Kidney (tissue), 14 donors: ENCODE data around the gene CCDC141. TPM values are rescaled to one million over a fixed set of nuclear protein-coding genes. Genes with fewer than 3 reads are reported as not detected.

Experiments used
- DNase-seq, 5 donors: peaks; one replicate each; pipeline ENCODE4 v3.0.0-alpha.2; 2013 to 2020
- FAIRE-seq: peaks from 2 replicates; lab custom pipeline; 2012; peaks lifted over from hg19 to GRCh38; lab: Jason Lieb, UNC
- H3K27ac ChIP-seq, 2 donors: one replicate each; pipeline ENCODE4 v1.7.0; 2013; ENCODE audit warnings: low read depth in 2 of 2, low read length in 2 of 2, inconsistent platforms in 1 of 2
- H3K27me3 ChIP-seq: one replicate; pipeline ENCODE4 v1.7.1; 2013; ENCODE audit warnings: low read length, inconsistent platforms; ENCODE audit not compliant: control insufficient read depth, insufficient read depth
- H3K36me3 ChIP-seq, 3 donors: one replicate each; pipeline versions ENCODE4 v1.7.0 to v1.7.1; 2013; ENCODE audit warnings: low read length in 3 of 3, control low read depth in 1 of 3, inconsistent platforms in 1 of 3; ENCODE audit not compliant: insufficient read depth in 3 of 3, control insufficient read depth in 2 of 3
- H3K4me1 ChIP-seq, 3 donors: one replicate each; pipeline versions ENCODE4 v1.7.0 to v1.7.1; 2013; ENCODE audit warnings: low read length in 3 of 3, inconsistent platforms in 1 of 3, low read depth in 1 of 3; ENCODE audit not compliant: control insufficient read depth in 2 of 3, insufficient read depth in 2 of 3
- H3K4me3 ChIP-seq, 3 donors: one replicate each; pipeline versions ENCODE4 v1.7.0 to v1.8.1; 2013; ENCODE audit warnings: low read length in 3 of 3, control low read depth in 1 of 3, inconsistent platforms in 1 of 3
- H3K9ac ChIP-seq, 3 donors: one replicate each; pipeline versions ENCODE4 v1.7.0 to v1.7.1; 2013; ENCODE audit warnings: low read length in 3 of 3, control low read depth in 1 of 3, inconsistent platforms in 1 of 3
- H3K9me3 ChIP-seq, 3 donors: one replicate each; pipeline versions ENCODE4 v1.7.0 to v1.7.1; 2013; ENCODE audit warnings: low read length in 3 of 3, control low read depth in 1 of 3, inconsistent platforms in 1 of 3; ENCODE audit not compliant: control insufficient read depth in 2 of 3, insufficient read depth in 1 of 3
- intact Hi-C: fragments of 100-400 bp; cut with DNase I; formaldehyde crosslinking; loops from one replicate; pipeline ENCODE4 v1.11.1; 2022
- polyA plus RNA-seq: library from polyadenylated mRNA; stranded (reverse); fragments of 350-450 nt; fragmentation: Illumina TruSeq; extraction: RNeasy Lipid Tissue Mini Kit (QIAGEN cat#74804); gene quantifications from one replicate; pipeline ENCODE4 v1.2.3, GENCODE V29; 2014; ENCODE audit warnings: low read depth, low replicate concordance; ENCODE audit not compliant: insufficient read depth
- total RNA-seq: library from RNA; stranded (reverse); fragmentation: NEBNext Ultra II Directional; extraction: Animal tissue kit (Norgen Biotek cat#: 25700); gene quantifications from one replicate; pipeline ENCODE4 v1.2.1, GENCODE V29; 2021
- TF ChIP-seq, protein P1 (sequence below): IDR thresholded peaks from 3 replicates; pipeline ENCODE4 v1.5.1; 2012; ENCODE audit warnings: mild to moderate bottlenecking, moderate library complexity, borderline replicate concordance; ENCODE audit not compliant: insufficient read depth; ENCODE audit errors: extremely low read depth
- donor health status: control.
- donor health status: control.
- donor health status: control.
- donor health status: control.
- donor health status: control.
- donor health status: DM: yes; HTN: yes; CAD: no.
- donor health status: Normal renal cell carcinoma (clear cell type).

Gene CCDC141
- total and polyA plus RNA-seq, 2 donors from 2014 or later = 3.0 TPM; not detected in 1

DNA sequence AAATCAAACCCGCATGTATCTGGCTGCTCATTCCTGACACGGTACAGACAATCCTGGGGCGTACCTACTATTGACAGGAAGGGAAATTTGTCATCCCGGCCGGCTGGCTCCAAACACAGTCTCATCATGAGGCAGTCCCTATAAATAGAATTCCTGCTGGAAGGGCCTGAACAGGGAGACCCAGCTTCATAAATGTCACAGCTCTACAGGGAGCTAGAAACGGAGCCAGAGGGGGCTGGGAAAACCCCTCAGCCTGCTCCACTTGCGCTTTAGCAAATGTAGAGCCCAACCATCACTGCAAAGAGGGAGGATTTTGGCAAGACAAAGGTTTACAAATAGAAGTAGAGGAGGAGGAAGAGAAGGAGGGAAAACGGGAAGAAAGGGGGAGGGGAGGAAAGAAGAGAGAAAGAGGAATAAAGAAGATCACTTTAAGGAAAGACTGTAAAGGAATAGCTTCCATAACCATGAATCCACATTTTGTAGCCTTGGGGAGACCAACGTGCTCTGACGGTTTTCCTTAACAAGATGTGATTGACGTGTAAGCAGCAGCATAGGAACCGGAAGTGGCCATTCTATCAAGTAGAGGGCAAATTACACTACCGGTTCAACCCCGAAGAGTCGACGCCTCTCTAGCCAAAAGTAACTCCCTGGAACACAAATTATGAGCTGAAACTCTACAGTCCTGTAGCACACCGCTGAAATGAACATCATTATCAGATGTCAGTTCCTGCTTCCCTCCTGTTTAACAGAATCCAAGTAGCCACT is 185.9 kb downstream of the CCDC141 start:
- Histone ChIP-seq H3K9me3 (no peaks in the 10 kb centered on the region), H3K27ac (no peak overlapping the region), H3K4me3 (no peak overlapping the region), H3K36me3 (no peaks in the 10 kb centered on the region), H3K9ac (no peak overlapping the region), H3K27me3 (no peaks in the 10 kb centered on the region), H3K4me1 (no peaks in the 10 kb centered on the region)
- intact Hi-C loops = no loop called here
- FAIRE-seq (no peak), DNase-seq (peak in 2 of 5 donors; percentile 45 to 69)
- TF ChIP-seq, protein P1, sequence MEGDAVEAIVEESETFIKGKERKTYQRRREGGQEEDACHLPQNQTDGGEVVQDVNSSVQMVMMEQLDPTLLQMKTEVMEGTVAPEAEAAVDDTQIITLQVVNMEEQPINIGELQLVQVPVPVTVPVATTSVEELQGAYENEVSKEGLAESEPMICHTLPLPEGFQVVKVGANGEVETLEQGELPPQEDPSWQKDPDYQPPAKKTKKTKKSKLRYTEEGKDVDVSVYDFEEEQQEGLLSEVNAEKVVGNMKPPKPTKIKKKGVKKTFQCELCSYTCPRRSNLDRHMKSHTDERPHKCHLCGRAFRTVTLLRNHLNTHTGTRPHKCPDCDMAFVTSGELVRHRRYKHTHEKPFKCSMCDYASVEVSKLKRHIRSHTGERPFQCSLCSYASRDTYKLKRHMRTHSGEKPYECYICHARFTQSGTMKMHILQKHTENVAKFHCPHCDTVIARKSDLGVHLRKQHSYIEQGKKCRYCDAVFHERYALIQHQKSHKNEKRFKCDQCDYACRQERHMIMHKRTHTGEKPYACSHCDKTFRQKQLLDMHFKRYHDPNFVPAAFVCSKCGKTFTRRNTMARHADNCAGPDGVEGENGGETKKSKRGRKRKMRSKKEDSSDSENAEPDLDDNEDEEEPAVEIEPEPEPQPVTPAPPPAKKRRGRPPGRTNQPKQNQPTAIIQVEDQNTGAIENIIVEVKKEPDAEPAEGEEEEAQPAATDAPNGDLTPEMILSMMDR = no peak

DNA sequence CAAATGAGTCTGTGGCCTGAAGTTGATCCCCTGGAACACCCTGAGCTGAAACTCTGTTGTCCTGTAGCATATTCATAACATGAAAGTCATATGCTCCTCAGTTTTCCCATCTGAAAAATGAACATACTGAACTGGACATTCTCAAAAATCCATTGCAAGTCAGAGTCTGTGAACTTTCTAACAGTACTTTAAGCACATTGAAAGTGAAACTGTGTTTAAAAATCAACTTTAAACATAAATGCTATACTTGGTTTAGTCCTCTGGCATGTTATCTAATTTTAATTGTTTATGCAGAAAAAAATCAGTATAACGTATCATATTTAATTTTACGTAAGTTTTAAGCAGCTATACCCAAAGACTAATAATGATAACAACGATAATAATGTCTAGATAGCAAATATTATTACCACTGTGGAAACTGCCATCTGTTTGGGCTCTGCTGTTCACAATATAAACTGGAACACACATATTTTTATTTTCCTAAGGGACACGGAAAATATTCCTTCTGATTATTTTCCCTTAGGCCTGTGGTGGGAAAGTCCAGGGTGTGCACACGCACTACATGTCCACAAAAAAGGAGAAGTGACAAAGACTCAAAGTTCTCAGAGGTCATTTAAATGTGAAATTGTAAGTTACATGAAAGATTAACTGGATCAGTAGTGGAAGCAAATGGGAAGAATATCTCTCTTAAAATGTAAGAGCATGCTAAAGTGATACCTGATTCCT is 186.6 kb downstream of the CCDC141 start:
- no peak for DNase-seq
- Histone ChIP-seq H3K9me3 (no peaks in the 10 kb centered on the region), H3K27me3 (no peaks in the 10 kb centered on the region), H3K4me1 (no peaks in the 10 kb centered on the region), H3K27ac (no peak overlapping the region), H3K4me3 (no peak overlapping the region), H3K9ac (no peak overlapping the region), H3K36me3 (no peaks in the 10 kb centered on the region)
- TF ChIP-seq, protein P1 = no peak
- FAIRE-seq = no peak
- intact Hi-C loops = no loop called here

DNA sequence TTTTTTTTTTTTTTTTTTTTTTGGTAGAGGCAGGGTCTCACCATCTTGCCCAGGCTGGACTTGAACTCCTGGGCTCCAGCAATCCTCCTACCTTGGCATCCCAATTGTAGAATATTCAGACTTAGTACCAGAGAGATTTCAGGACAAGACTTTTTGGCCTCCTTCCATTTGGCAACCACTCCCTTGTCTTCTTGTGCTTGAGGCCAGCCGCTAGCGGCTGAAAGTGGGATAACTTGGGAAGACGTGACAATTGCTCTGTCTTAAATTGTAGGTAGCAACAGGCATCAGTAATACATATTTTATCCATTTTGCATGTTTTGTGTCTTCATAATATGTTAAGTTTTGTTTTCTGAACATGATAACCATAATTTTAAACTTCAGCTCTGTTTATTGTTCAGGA is 189.4 kb downstream of the CCDC141 start:
- H3K27ac ChIP-seq = no peak overlapping the region
- no peak for FAIRE-seq
- no peaks in the 10 kb centered on the region for H3K4me1 ChIP-seq
- no peaks in the 10 kb centered on the region for H3K9me3 ChIP-seq
- peak in 1 of 5 donors; percentile 33 for DNase-seq
- H3K36me3 ChIP-seq = no peaks in the 10 kb centered on the region
- no peak overlapping the region for H3K4me3 ChIP-seq
- TF ChIP-seq, protein P1 = peak; percentile 15
- H3K9ac ChIP-seq = no peak overlapping the region
- intact Hi-C loops = no loop called here
- no peaks in the 10 kb centered on the region for H3K27me3 ChIP-seq
